Effector CD8-positive, alpha-beta T cell (primary cell): Measurements from ENCODE around the gene OCEL1.
"Not testable (repeated sequence)": the region's sequence is repeated elsewhere in the genome, so short reads cannot be mapped to it uniquely, and the experiment has no call there.

Source experiments
- DNase-seq: peaks from one replicate; lab custom pipeline; 2025; lab: John Stamatoyannopoulos, UW
- total RNA-seq, 4 experiments: gene quantifications; one replicate each; lab custom pipeline; 2026; lab: John Stamatoyannopoulos, UW

OCEL1 gene, protein sequence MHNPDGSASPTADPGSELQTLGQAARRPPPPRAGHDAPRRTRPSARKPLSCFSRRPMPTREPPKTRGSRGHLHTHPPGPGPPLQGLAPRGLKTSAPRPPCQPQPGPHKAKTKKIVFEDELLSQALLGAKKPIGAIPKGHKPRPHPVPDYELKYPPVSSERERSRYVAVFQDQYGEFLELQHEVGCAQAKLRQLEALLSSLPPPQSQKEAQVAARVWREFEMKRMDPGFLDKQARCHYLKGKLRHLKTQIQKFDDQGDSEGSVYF
- total RNA-seq = 4.2 to 11.8 (median 5.8) reads per million in 4 experiments

DNA sequence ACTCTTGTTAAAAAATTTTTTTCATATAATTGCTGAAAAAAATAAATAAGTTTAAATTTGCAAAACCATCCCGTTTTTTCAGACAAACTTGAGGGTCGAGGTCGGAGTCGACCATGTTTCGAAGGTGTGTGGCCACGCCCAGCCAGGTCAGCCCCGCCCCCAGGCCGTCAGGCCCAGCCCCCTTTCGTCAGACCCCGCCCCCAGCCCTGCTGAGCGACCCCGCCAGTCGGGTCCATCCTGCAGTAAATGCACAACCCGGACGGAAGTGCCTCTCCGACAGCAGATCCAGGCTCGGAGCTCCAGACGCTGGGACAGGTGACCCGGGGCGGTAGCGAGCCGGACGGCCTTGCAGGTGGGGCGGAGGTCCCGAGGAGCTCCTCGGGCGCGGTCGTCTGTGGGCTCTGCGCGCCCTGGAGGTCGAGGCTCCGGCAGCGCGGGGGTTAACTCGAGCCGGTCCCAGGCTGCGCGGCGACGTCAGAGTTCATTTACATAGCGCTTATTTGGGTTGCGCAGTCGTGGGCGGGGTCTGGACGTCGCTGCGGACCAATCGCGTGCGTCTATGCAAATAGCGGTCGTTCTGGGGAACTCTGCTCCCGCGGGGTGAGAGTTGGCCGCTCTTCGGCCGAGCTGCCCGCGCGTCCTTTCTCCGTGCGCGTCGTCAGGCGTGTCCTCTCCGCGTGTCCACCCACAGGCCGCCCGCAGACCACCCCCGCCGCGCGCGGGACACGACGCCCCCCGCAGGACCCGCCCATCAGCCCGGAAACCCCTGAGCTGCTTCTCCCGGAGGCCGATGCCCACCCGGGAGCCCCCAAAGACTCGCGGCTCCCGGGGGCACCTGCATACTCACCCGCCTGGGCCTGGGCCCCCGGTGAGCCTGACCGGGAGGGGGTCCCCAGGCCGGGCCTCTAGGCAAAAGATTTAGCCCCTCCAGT is at the start of gene OCEL1:
TSS of gene OCEL1 (plus strand) at position 225 of the 932 bp plus-strand sequence. CDS start at position 247, 22 bp downstream.
- peak; percentile 92 for DNase-seq

- DNase-seq = no peak
These were observed 47.7 kb upstream of the OCEL1 start for GRCh38 chr19:17178291-17178690.

DNA sequence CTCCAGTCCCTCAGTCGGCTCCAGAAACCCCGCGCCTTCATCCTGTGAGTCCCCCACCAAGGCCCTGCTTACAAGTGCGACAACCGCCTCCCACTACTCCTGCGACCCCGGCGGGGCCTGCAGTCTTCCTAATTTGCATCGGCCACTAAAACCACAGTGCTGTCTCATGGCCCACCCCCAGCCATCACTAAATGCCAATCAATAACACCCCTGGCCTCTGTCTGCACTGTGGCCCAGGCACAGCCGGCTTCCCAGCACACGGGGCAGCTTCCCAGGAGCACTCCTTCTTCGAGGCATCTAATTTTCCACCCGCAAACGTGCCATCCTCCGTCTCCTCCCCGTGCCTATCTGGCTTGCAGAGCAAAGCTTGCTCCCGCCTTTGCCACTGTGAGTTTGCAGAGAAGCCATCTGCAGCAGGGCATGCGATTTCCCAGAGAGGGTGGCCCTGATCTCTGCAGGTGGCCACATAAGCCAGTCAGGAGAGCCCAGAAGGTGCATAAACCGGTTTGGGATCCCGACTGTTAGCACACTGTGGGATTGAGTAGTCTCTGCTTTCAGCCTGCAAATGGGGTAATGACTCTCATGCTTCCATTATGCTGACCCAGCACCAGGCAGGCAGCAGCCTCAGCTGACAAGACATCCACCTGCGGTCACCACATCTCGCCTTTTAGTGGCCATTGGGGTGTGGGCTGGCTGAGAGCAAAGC is 44.9 kb upstream of the OCEL1 start:
- DNase-seq = no peak

DNA sequence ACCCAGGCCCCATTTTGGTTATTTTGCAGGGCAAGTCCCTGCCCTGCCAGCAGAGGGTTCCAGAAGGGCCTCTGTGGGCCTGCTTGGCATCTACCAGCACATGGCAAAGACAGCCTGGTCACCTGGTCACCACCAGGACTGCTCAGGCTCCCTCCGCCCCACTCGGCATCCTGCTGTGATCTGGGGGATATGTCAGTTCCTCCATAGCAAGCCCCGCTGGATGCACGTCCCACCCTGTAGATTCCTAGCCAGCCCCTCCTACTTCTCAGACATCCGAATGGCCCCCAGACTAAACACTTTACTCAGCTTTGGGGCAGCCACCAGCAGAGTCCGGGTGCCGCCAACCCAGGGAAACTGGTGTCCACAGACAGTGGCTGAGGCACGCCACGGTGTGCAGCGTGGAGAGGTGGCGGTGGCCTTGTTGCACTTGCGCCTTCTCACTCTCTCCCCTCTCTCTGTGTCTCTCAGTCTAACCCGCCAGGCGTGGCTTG is 42.7 kb upstream of the OCEL1 start:
- DNase-seq = no peak

GRCh38 chr19:17183858-17184321 is 42.1 kb upstream of the OCEL1 start:
- DNase-seq = no peak

- DNase-seq = peak; percentile 3
These were observed 41.6 kb upstream of the OCEL1 start for GRCh38 chr19:17184371-17184841.

DNA sequence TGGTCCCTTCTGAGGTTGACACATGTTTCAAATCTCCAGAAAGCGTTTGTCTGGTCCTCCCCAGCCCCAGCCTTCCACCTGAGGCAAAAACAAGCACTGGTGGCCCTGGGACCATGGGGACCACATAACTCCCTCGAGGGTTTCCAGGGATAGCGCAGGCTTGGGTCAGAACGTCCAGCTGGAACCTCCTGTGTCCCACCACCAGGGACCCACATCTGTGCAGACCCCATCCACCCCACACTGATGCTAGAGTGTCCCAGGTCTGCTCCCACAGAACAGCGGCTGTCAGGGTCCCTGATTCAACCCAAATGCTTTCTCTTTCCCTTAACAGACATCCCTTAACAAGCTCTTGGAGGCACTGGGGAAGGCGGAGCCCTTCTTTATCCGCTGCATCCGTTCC is 40.4 kb upstream of the OCEL1 start:
- DNase-seq = no peak

GRCh38 chr19:17191736-17192135 is 34.3 kb upstream of the OCEL1 start:
- not testable (repeated sequence) for DNase-seq

DNA sequence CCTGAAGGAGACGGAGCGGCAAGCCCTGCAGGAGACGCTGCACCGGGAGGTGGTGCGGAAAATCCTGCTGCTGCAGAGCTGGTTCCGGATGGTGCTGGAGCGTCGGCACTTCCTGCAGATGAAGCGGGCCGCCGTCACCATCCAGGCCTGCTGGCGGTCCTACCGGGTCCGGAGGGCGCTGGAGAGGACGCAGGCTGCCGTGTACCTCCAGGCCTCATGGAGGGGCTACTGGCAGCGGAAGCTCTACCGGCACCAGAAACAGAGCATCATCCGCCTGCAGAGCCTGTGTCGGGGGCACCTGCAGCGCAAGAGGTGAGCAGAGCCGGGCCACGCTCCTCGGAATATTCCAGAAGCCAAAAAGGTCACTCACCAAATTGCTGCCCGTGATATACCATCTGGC is 33.3 kb upstream of the OCEL1 start:
- no peak for DNase-seq

GRCh38 chr19:17194608-17195007 is 31.4 kb upstream of the OCEL1 start:
- no peak for DNase-seq

- no peak for DNase-seq
These were observed 30.9 kb upstream of the OCEL1 start for GRCh38 chr19:17195106-17195505.

DNA sequence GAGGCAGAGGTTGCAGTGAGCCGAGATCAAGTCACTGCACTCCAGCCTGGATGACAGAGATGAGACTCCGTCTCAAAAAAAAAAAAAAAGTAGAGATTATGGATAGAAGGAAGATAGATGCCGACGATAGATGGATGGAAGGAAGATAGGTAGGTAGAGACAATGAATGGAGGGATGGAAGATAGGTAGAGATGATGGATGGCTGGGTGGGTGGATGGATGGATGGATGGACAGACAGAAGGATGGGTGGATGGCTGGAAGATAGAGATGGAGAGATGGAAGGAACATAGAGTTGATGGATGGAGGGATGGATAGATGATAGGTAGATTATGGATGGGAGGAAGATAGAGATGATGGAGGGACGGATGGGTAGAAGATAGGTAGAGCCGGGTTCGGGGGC is 29.4 kb upstream of the OCEL1 start:
- no peak for DNase-seq

DNA sequence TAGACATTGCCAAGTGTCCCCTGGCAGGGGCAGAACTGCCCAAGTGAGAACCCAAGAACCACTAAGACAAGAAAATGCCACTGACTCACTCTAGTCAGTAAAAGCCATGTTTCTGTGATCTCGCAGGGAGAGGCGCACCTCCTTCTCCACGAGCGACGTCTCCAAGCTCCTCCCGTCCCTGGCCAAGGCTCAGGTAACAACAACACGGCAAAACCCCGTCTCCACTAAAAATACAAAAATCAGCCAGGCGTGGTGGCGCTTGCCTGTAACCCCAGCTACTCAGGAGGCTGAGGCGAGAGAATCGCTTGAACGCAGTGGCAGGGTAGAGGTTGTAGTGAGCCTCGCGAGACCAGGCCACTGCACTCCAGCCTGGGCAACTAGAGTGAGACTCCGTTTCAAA is 28.4 kb upstream of the OCEL1 start:
- no peak for DNase-seq

GRCh38 chr19:17200408-17201079 is 25.5 kb upstream of the OCEL1 start:
- DNase-seq = no peak

DNA sequence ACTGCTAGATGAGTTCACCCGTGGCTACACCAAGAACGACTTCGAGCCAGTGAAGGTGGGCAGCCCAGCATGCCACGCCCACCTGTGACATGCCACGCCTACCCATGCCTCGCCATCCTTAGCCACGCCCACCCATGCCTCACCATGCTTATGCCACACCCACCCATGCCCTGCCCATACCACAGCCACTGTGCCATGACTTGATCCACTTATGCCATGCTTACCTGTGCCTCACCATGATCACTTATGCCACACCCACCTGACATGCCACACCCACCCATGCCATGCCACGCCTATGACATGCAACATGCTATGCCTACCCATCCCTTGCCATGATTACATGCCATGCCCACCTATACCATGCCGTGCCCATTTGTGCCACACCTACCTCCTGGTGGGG is 23.8 kb upstream of the OCEL1 start:
- DNase-seq = no peak

DNA sequence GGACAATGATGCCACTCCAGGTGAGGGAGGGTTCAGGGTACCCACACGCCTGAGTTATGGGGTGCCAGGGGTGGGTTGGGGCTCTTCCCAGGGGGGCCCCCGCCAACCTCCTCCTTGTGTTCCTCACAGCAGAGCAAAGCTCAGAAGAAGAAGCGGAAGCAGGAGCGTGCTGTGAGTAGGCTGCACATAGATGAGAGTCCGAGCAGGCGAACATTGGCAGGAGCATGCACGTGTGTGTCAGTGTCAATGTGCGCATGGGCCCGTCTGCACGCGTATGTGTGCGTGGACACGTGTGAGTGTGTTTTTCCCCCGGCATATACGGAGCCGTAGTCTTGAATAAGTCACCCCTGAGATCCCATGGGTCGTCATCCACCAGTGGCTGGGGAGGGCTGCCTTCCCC is 23.3 kb upstream of the OCEL1 start:
- DNase-seq = no peak

DNA sequence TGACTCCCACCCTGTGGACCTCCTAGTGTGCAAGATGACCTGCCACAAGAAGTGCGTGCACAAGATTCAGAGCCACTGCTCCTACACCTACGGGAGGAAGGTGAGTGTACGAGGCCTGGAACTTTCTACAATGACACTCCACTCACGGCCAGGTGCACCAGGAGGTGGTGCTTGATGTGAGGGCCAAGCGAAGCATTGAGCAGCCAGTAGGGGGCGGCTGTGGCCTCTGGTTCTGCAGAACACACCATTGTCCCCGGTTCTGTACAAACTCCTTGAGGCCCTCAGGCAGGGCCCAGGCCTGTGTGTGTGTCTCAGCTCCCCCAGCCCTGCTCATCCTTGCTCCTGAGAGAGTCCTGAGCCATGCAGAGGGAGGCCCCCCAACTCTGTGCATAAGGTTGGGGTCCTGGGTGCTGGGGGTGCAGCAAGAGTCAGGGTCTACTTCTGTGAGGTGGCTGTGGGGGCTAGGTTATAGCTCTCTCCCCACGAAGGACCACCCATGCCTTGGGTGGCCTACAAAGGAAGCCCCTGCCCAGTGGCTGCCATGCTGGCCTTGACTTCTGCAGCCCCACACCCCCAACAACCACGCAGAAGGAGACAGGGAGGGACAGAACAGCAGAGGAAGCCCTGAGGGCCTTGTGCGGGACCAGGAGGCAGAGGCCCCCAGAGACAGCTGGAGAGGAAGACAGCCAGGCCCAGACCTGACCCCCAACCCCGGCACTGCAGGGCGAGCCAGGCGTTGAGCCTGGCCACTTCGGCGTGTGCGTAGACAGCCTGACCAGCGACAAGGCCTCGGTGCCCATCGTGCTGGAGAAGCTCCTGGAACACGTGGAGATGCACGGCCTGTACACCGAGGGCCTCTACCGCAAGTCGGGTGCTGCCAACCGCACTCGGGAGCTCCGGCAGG is 20.5 kb upstream of the OCEL1 start:
- peak; percentile 32 for DNase-seq

- DNase-seq = no peak
These were observed 19.1 kb upstream of the OCEL1 start for GRCh38 chr19:17206736-17207581.
